CD4-positive, alpha-beta T cell treated with Interleukin-4 for 4 hours (primary cell): ENCODE results near the gene LEP.

ENCODE experiments used
- DNase-seq: peaks from one replicate; pipeline ENCODE4 v3.0.0-alpha.2; 2020

Gene LEP

GRCh38 chr7:128240696-128241386, at the start of gene LEP:
TSS of gene LEP (plus strand) at chr7:128241278. CDS start at chr7:128252019, 10,741 bp downstream.
- no peak for DNase-seq

- DNase-seq = no peak
These were observed 48.5 kb upstream of the LEP start for GRCh38 chr7:128192497-128193142.

GRCh38 chr7:128194533-128195282, 46.4 kb upstream of the LEP start:
- no peak for DNase-seq

- DNase-seq = no peak
These were observed 43.5 kb upstream of the LEP start for GRCh38 chr7:128197589-128197988.

- no peak for DNase-seq
These were observed 43.0 kb upstream of the LEP start for GRCh38 chr7:128197989-128198580.

GRCh38 chr7:128200376-128200775, 40.7 kb upstream of the LEP start:
- no peak for DNase-seq

GRCh38 chr7:128201067-128201689, 39.9 kb upstream of the LEP start:
- DNase-seq = no peak

- DNase-seq = no peak
These were observed 39.4 kb upstream of the LEP start for GRCh38 chr7:128201690-128202085.

GRCh38 chr7:128202287-128202957, 38.7 kb upstream of the LEP start:
- no peak for DNase-seq

GRCh38 chr7:128203047-128203491, 38.0 kb upstream of the LEP start:
- no peak for DNase-seq

- DNase-seq = no peak
These were observed 37.3 kb upstream of the LEP start for GRCh38 chr7:128203710-128204214.

- no peak for DNase-seq
These were observed 36.6 kb upstream of the LEP start for GRCh38 chr7:128204455-128204854.

GRCh38 chr7:128205068-128205467, 36.0 kb upstream of the LEP start:
- no peak for DNase-seq

GRCh38 chr7:128206017-128206746, 34.9 kb upstream of the LEP start:
- no peak for DNase-seq

GRCh38 chr7:128206747-128207500, 34.2 kb upstream of the LEP start:
- no peak for DNase-seq

GRCh38 chr7:128207609-128208008, 33.5 kb upstream of the LEP start:
- DNase-seq = no peak

- DNase-seq = peak; percentile 64
These were observed 31.6 kb upstream of the LEP start for GRCh38 chr7:128209229-128210035.

- no peak for DNase-seq
These were observed 31.1 kb upstream of the LEP start for GRCh38 chr7:128210036-128210347.

- DNase-seq = no peak
These were observed 30.2 kb upstream of the LEP start for GRCh38 chr7:128210590-128211570.
